CD14-positive monocyte (primary cell): Measurements from ENCODE around the gene PTPRN2. TPM values are rescaled to one million over a fixed set of nuclear protein-coding genes. Genes with fewer than 3 reads are reported as not detected.

Source experiments
- DNase-seq, 3 donors: peaks; one replicate each; pipeline ENCODE4 v3.0.0-alpha.2; 2011 to 2022
- H2AFZ ChIP-seq: 2 replicates; pipeline ENCODE4 v1.6.0; 2012; ENCODE audit warnings: mild to moderate bottlenecking, low read depth, low read length, inconsistent platforms; ENCODE audit not compliant: insufficient read depth, poor library complexity, severe bottlenecking
- H3K27ac ChIP-seq, 2 donors: 1 replicate in 1 of 2; 2 replicates in 1 of 2; pipeline ENCODE4 v1.5.1; 2012 to 2013; ENCODE audit warnings: low read length in 2 of 2, control low read depth in 1 of 2, inconsistent platforms in 1 of 2, low read depth in 1 of 2, mild to moderate bottlenecking in 1 of 2
- H3K27me3 ChIP-seq, 2 donors: one replicate each; pipeline versions ENCODE4 v1.6.0 to v1.6.1; 2011 to 2013; ENCODE audit warnings: low read length in 2 of 2; ENCODE audit not compliant: control insufficient read depth in 2 of 2, insufficient read depth in 2 of 2
- H3K36me3 ChIP-seq, 2 donors: replicated peaks in 1 of 2; 1 replicate in 1 of 2; 2 replicates in 1 of 2; pipeline versions ENCODE4 v1.5.1 to v1.6.1; 2012 to 2013; ENCODE audit warnings: low read length in 2 of 2, control low read depth in 1 of 2, inconsistent platforms in 1 of 2, mild to moderate bottlenecking in 1 of 2; ENCODE audit not compliant: insufficient read depth in 2 of 2, control insufficient read depth in 1 of 2
- H3K4me1 ChIP-seq, 2 donors: 1 replicate in 1 of 2; 2 replicates in 1 of 2; pipeline versions ENCODE4 v1.5.1 to v1.6.1; 2012 to 2013; ENCODE audit warnings: low read length in 2 of 2, control low read depth in 1 of 2, inconsistent platforms in 1 of 2, mild to moderate bottlenecking in 1 of 2, moderate library complexity in 1 of 2; ENCODE audit not compliant: insufficient read depth in 2 of 2, control insufficient read depth in 1 of 2
- H3K4me2 ChIP-seq: replicated peaks from 2 replicates; pipeline ENCODE3; 2012; ENCODE audit warnings: low read length, moderate library complexity, mild to moderate bottlenecking; ENCODE audit not compliant: poor library complexity, severe bottlenecking; ENCODE audit errors: extremely low read depth
- H3K4me3 ChIP-seq, 3 experiments: fragments of 200-600 bp in 1 of 3; sonication (generic) in 1 of 3; replicated peaks in 1 of 3; 1 replicate in 2 of 3; 2 replicates in 1 of 3; pipeline ENCODE4 v1.5.1; 2011 to 2013; ENCODE audit warnings: low read length in 3 of 3, mild to moderate bottlenecking in 3 of 3, control low read depth in 2 of 3, low read depth in 2 of 3, inconsistent platforms in 1 of 3, moderate library complexity in 1 of 3
- H3K79me2 ChIP-seq: 2 replicates; pipeline ENCODE4 v1.6.0; 2012; ENCODE audit warnings: mild to moderate bottlenecking, control low read depth, inconsistent platforms, low read length, moderate library complexity; ENCODE audit not compliant: insufficient read depth
- H3K9ac ChIP-seq: 2 replicates; pipeline ENCODE4 v1.6.0; 2017; ENCODE audit warnings: low read length, mild to moderate bottlenecking; ENCODE audit not compliant: insufficient read depth, poor library complexity, severe bottlenecking
- H3K9me3 ChIP-seq, 2 donors: replicated peaks in 1 of 2; 1 replicate in 1 of 2; 2 replicates in 1 of 2; pipeline versions ENCODE4 v1.5.1 to v1.6.1; 2012 to 2013; ENCODE audit warnings: low read length in 2 of 2, control low read depth in 1 of 2; ENCODE audit not compliant: control insufficient read depth in 1 of 2, insufficient read depth in 1 of 2
- H4K20me1 ChIP-seq: 2 replicates; pipeline ENCODE4 v1.6.0; 2012; ENCODE audit warnings: mild to moderate bottlenecking, low read length, control low read depth, moderate library complexity; ENCODE audit not compliant: insufficient read depth
- H3K27ac Mint-ChIP-seq, 7 donors: one replicate each; pipeline ENCODE4 v1.8.0; 2020; ENCODE audit warnings: mild to moderate bottlenecking in 7 of 7, mixed read lengths in 7 of 7, moderate library complexity in 6 of 7, inconsistent platforms in 2 of 7
- H3K27me3 Mint-ChIP-seq, 3 donors: one replicate each; pipeline ENCODE4 v1.8.0; 2021 to 2022; ENCODE audit warnings: low read depth in 3 of 3, mild to moderate bottlenecking in 3 of 3, mixed read lengths in 3 of 3, moderate library complexity in 3 of 3, inconsistent platforms in 1 of 3
- H3K36me3 Mint-ChIP-seq, 2 donors: one replicate each; pipeline ENCODE4 v1.8.0; 2020; ENCODE audit warnings: mixed read lengths in 2 of 2, inconsistent platforms in 1 of 2, mild to moderate bottlenecking in 1 of 2
- H3K4me1 Mint-ChIP-seq: one replicate; pipeline ENCODE4 v1.8.0; 2020; ENCODE audit warnings: mild to moderate bottlenecking, mixed read lengths
- H3K4me3 Mint-ChIP-seq, 2 donors: one replicate each; pipeline ENCODE4 v1.8.0; 2020; ENCODE audit warnings: mild to moderate bottlenecking in 2 of 2, mixed read lengths in 2 of 2, moderate library complexity in 1 of 2
- H3K9me3 Mint-ChIP-seq, 7 donors: one replicate each; pipeline ENCODE4 v1.8.0; 2020 to 2022; ENCODE audit warnings: mixed read lengths in 7 of 7, mild to moderate bottlenecking in 6 of 7, moderate library complexity in 6 of 7, inconsistent platforms in 2 of 7
- CTCF ChIP-seq: fragments of 200-600 bp; IDR thresholded peaks from one replicate; pipeline ENCODE4 v1.8.0; 2022; ENCODE audit warnings: antibody characterized with exemption, mild to moderate bottlenecking
- WGBS: methylation state at CpG from one replicate; pipeline ENCODE4 v1.1.5; 2013; ENCODE audit warnings: missing lambda C conversion rate; ENCODE audit not compliant: insufficient coverage; 5-methylcytosine and 5-hydroxymethylcytosine counted together
- intact Hi-C, 2 donors: fragments of 100-400 bp; cut with micrococcal nuclease; formaldehyde crosslinking; loops; one replicate each; pipeline versions ENCODE4 v1.15.0 to v1.15.1; 2023
- polyA plus RNA-seq, 3 donors: library from polyadenylated mRNA; depleted of rRNA in 1 of 3; unstranded in 2 of 3; stranded (reverse) in 1 of 3; fragments of 300-500 nt in 2 of 3; fragments of >200 nt in 1 of 3; fragmentation: Illumina TruSeq in 2 of 3; gene quantifications; 1 replicate in 2 of 3; 2 replicates in 1 of 3; pipeline ENCODE4 v1.2.3, GENCODE V29; 2012 to 2021

Gene PTPRN2
- polyA plus RNA-seq, 3 donors = 0.25 to 1.4 (median 0.97) TPM

GRCh38 chr7:158192956-158193355, 394.7 kb downstream of the PTPRN2 start:
- no peak overlapping the region for H3K4me3 Mint-ChIP-seq
- TF ChIP-seq CTCF = no peak
- no peaks in the 10 kb centered on the region for H4K20me1 ChIP-seq
- H3K27me3 ChIP-seq = no peaks in the 10 kb centered on the region
- H3K36me3 ChIP-seq = no peaks in the 10 kb centered on the region
- no peaks in the 10 kb centered on the region for H3K79me2 ChIP-seq
- no peak overlapping the region for H3K27ac Mint-ChIP-seq
- H3K27ac ChIP-seq = no peak overlapping the region
- H2AFZ ChIP-seq = no peak overlapping the region
- H3K9me3 Mint-ChIP-seq = peaks cover 43 to 81% (median 61%) of the 10 kb centered on the region in 7 donors
- WGBS = 95% methylated on average over 18 of the region's 18 CpGs
- H3K9me3 ChIP-seq = peaks cover 78 to 83% of the 10 kb centered on the region in 2 donors
- H3K9ac ChIP-seq = no peak overlapping the region
- H3K4me2 ChIP-seq = no peak overlapping the region
- intact Hi-C loops = no loop called here
- no peak for DNase-seq
- no peaks in the 10 kb centered on the region for H3K36me3 Mint-ChIP-seq
- peaks cover 0 to 3% (median 0%) of the 10 kb centered on the region in 3 donors for H3K27me3 Mint-ChIP-seq
- H3K4me3 ChIP-seq = no peak overlapping the region
- no peaks in the 10 kb centered on the region for H3K4me1 ChIP-seq
- no peaks in the 10 kb centered on the region for H3K4me1 Mint-ChIP-seq

GRCh38 chr7:158192184-158192835, 395.3 kb downstream of the PTPRN2 start:
- no peak overlapping the region for H3K9ac ChIP-seq
- no peak overlapping the region for H3K4me3 ChIP-seq
- no peaks in the 10 kb centered on the region for H4K20me1 ChIP-seq
- no peaks in the 10 kb centered on the region for H3K79me2 ChIP-seq
- intact Hi-C loops = no loop called here
- H3K4me2 ChIP-seq = no peak overlapping the region
- Mint-ChIP-seq H3K36me3 (no peaks in the 10 kb centered on the region), H3K27me3 (peaks cover 0 to 3% (median 0%) of the 10 kb centered on the region in 3 donors), H3K4me1 (no peaks in the 10 kb centered on the region), H3K9me3 (peaks cover 43 to 82% (median 63%) of the 10 kb centered on the region in 7 donors), H3K27ac (peak overlapping the region in 2 of 7 donors; percentile 1 to 27), H3K4me3 (no peak overlapping the region)
- no peak for DNase-seq
- no peak overlapping the region for H2AFZ ChIP-seq
- no peaks in the 10 kb centered on the region for H3K27me3 ChIP-seq
- no peak overlapping the region for H3K27ac ChIP-seq
- H3K9me3 ChIP-seq = peaks cover 85 to 86% of the 10 kb centered on the region in 2 donors
- no peak for TF ChIP-seq CTCF
- H3K36me3 ChIP-seq = no peaks in the 10 kb centered on the region
- no peaks in the 10 kb centered on the region for H3K4me1 ChIP-seq
- WGBS = 93% methylated on average over 28 of the region's 28 CpGs
